HCT116 (cell line): Measurements from ENCODE around the gene BBS12.

Experiments used
- EZH2 ChIP-seq: fragments of 200-600 bp; sonication (generic); IDR thresholded peaks from 2 replicates; pipeline ENCODE4 v1.6.1; 2017; ENCODE audit warnings: antibody characterized with exemption, mixed run types
- EZH2phosphoT487 ChIP-seq: fragments of 200-600 bp; IDR thresholded peaks from 2 replicates; pipeline ENCODE4 v1.6.1; 2018; ENCODE audit warnings: antibody characterized with exemption, borderline replicate concordance
- POLR2AphosphoS5 ChIP-seq: IDR thresholded peaks from 2 replicates; pipeline ENCODE4 v1.6.1; 2011; ENCODE audit warnings: mild to moderate bottlenecking, low read depth, low read length, moderate library complexity
- SIN3A ChIP-seq: IDR thresholded peaks from 2 replicates; pipeline ENCODE4 v1.6.1; 2012; ENCODE audit warnings: low read depth
- TCF7L2 ChIP-seq: IDR thresholded peaks from 2 replicates; pipeline ENCODE4 v1.7.0; 2011; ENCODE audit warnings: borderline replicate concordance, inconsistent platforms; ENCODE audit not compliant: insufficient read depth, insufficient read length; ENCODE audit errors: extremely low read depth
- TF ChIP-seq, protein P1 (sequence below), 3 experiments: fragments of 200-600 bp in 1 of 3; sonication (generic) in 1 of 3; IDR thresholded peaks in 2 of 3; conservative IDR thresholded peaks in 1 of 3; 2 replicates each; pipeline ENCODE4 v1.5.1; 2012 to 2017; ENCODE audit warnings: low read depth in 2 of 3, low read length in 2 of 3, antibody characterized with exemption in 1 of 3, borderline replicate concordance in 1 of 3, control low read depth in 1 of 3, mild to moderate bottlenecking in 1 of 3, mixed read lengths in 1 of 3, mixed run types in 1 of 3, moderate library complexity in 1 of 3; ENCODE audit not compliant: insufficient read depth in 1 of 3

DNA sequence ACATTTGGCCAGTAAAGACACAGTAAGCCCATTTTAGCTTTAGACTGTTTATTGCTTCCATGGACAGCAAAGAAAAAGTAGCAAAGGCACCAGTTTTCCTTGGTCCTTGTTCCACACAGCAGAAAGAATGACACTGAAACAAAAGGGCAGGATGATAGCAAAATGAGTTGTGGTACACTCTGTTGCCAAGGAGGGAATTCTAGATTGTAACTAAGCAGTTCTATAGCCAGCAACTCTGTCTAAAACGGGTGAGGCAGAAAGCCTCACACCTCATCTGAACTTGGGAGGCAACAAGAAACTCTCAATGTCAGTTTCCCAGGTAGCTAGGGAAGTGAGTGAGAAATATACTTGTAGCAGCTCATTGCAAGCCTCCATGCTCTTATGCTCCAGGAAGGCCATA is 39.2 kb downstream of the BBS12 start:
- TF ChIP-seq EZH2 (no peak), SIN3A (no peak), TCF7L2 (no peak), EZH2phosphoT487 (no peak), POLR2AphosphoS5 (no peak)
- TF ChIP-seq, protein P1, sequence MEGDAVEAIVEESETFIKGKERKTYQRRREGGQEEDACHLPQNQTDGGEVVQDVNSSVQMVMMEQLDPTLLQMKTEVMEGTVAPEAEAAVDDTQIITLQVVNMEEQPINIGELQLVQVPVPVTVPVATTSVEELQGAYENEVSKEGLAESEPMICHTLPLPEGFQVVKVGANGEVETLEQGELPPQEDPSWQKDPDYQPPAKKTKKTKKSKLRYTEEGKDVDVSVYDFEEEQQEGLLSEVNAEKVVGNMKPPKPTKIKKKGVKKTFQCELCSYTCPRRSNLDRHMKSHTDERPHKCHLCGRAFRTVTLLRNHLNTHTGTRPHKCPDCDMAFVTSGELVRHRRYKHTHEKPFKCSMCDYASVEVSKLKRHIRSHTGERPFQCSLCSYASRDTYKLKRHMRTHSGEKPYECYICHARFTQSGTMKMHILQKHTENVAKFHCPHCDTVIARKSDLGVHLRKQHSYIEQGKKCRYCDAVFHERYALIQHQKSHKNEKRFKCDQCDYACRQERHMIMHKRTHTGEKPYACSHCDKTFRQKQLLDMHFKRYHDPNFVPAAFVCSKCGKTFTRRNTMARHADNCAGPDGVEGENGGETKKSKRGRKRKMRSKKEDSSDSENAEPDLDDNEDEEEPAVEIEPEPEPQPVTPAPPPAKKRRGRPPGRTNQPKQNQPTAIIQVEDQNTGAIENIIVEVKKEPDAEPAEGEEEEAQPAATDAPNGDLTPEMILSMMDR (IDR thresholded peaks at IDR 0.05 in 2 of 3, conservative IDR thresholded peaks at IDR 0.05 in 1 of 3; ENCODE audit: borderline replicate concordance in 1 of 3, insufficient read depth in 1 of 3, low read depth in 2 of 3, low read length in 2 of 3) = no peak
